ENCODE measurements around the gene ICAM2. TPM values are rescaled to one million over a fixed set of nuclear protein-coding genes. Genes with fewer than 3 reads are reported as not detected.

The ICAM2 gene
- total RNA-seq: 10 to 100 TPM in 1 of 4 donors, 1 to 10 TPM in 2, not detected in 1; 6.4 to 24.3 (median 9.3) TPM

DNA sequence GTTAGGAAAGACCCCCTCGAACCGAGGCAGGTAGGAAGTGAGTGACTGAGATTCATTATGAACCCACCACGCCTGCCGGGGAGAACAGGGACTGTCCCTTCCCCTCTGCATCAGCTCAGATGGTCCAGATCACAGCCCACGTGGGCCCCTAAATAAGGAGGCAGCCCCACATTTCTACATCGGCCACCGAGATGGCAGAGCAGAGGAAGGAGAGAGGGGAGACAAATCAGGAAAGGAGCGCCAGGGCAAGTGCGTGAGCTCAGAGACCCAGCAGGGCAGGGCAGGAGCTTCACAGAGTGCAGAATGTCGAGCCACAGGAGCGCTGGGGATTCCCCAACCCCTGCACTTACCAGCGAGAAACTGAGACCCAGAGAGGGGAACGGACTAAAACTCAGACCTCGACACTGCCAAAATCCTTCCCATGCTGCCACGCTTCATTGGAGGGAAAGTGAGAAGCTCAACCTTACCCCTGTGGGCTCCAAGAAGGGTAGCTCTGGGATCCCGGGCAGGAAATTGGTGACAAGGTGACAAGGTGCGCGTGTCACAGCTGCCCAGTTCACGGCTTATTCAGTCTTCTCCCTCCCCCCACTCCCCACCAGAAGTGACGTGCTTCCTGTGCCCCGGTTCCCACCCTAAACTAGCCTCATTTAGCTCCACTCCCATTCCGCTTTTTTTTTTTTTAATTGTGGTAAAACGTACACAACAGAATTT, at the start of gene ICAM2:
TSS of gene ICAM2 (minus strand) at position 578 of the 711 bp plus-strand sequence. CDS start 13,942 bp downstream, outside the sequence.
- H3K4me1 ChIP-seq: peaks cover 0 to 14% (median 0%) of the 10 kb centered on the region in 4 donors
- no peaks in the 10 kb centered on the region for H3K27me3 ChIP-seq
- no peaks in the 10 kb centered on the region for H3K9me3 ChIP-seq
- DNase-seq: peak; percentile 83
- WGBS, 2 donors (ENCODE audit: low coverage in 1 of 2): 15 to 25% methylated on average over 7 to 23 of the region's 23 CpGs
- peak in 2 of 5 experiments; percentile 24 to 38 for TF ChIP-seq CTCF (IDR thresholded peaks at IDR 0.05)
- no peak for TF ChIP-seq EP300 (IDR thresholded peaks at IDR 0.05; ENCODE audit: low read depth)
- TF ChIP-seq POLR2A (IDR thresholded peaks at IDR 0.05): peak; percentile 66
- TF ChIP-seq POLR2AphosphoS5 (IDR thresholded peaks at IDR 0.05): peak; percentile 68 to 79 (median 77)
- intact Hi-C loops (cut with DNase I; ENCODE audit: low total_unique reads) (loop anchor here (5.0 to 10.0 kb wide), 2 partner anchors 95 to 632 kb away; no protein-coding TSS in a partner anchor), in situ Hi-C loops (cut with MboI; ENCODE audit: low pct_ligation_motif_present in 1 of 4, low pct_unique_long_range_greater_than_20kb in 1 of 4, low sequenced_read_pairs in 3 of 4) (loop anchor here in 3 of 4 donors (10.0 to 25.0 kb wide), 4 partner anchors 95 to 115 kb away; partner anchors contain the start of genes CSHL1 (in 2 of the 3), ERN1 (in 2 of the 3) and GH1 (in 2 of the 3))
- H3K27ac ChIP-seq: peak within 1 kb of the TSS; percentile 74 to 84 (median 78)
- H3K36me3 ChIP-seq: no peaks in the 10 kb centered on the region
- peak within 1 kb of the TSS; percentile 6 to 61 (median 30) for H3K4me3 ChIP-seq

DNA sequence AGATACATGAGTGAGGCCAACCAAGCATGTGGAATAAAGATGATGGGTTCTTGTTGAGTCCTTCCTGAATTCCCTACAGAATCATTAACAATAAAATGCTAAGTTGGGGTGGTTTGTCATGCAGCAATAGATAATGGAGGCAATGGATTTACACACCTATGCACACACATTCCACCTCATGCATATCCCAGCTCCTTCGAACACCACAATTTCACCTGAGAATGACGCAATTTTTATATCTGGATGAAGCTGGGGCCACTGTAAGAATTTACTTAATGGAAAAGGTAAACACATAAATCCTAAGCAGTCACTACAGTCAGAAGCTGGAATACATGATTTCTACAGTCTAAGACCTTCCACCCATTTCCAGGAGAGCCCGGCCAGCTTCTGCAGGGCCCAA, 49.8 kb upstream of the ICAM2 start:
- Histone ChIP-seq H3K27me3 (no peaks in the 10 kb centered on the region), H3K4me3 (no peak overlapping the region), H3K27ac (no peak overlapping the region), H3K36me3 (peaks cover 0 to 49% (median 20%) of the 10 kb centered on the region in 4 donors), H3K9me3 (peaks cover 8 to 12% of the 10 kb centered on the region in 2 donors), H3K4me1 (peaks cover 0 to 8% (median 3%) of the 10 kb centered on the region in 4 donors)
- in situ Hi-C loops (cut with MboI; ENCODE audit: low pct_ligation_motif_present in 1 of 4, low pct_unique_long_range_greater_than_20kb in 1 of 4, low sequenced_read_pairs in 3 of 4) (loop anchor here in 2 of 4 donors (10.0 to 25.0 kb wide), 2 partner anchors 65 to 217 kb away; partner anchors contain the start of gene ERN1 (in 1 of the 2)), intact Hi-C loops (cut with DNase I; ENCODE audit: low total_unique reads) (no loop called here)
- no peak for DNase-seq
- 97 to 100% methylated on average over 1 to 3 of the region's 3 CpGs for WGBS, 2 donors (ENCODE audit: low coverage in 1 of 2)
- TF ChIP-seq POLR2A (IDR thresholded peaks at IDR 0.05) (no peak), CTCF (IDR thresholded peaks at IDR 0.05) (no peak), EP300 (IDR thresholded peaks at IDR 0.05; ENCODE audit: low read depth) (no peak), POLR2AphosphoS5 (IDR thresholded peaks at IDR 0.05) (no peak)

- Histone ChIP-seq H3K27ac (no peak overlapping the region), H3K4me1 (peaks cover 0 to 1% (median under 1%) of the 10 kb centered on the region in 4 donors), H3K36me3 (peaks cover 0 to 47% (median 20%) of the 10 kb centered on the region in 4 donors), H3K4me3 (no peak overlapping the region), H3K27me3 (no peaks in the 10 kb centered on the region), H3K9me3 (peaks cover 8 to 12% of the 10 kb centered on the region in 2 donors)
- intact Hi-C loops (cut with DNase I; ENCODE audit: low total_unique reads): loop anchor here (10.0 kb wide), 1 partner anchor 66 kb away; the partner anchor contains the start of gene ERN1
- in situ Hi-C loops (cut with MboI; ENCODE audit: low pct_ligation_motif_present in 1 of 4, low pct_unique_long_range_greater_than_20kb in 1 of 4, low sequenced_read_pairs in 3 of 4): loop anchor here in 2 of 4 donors (10.0 to 25.0 kb wide), 2 partner anchors 66 to 218 kb away; partner anchors contain the start of gene ERN1 (in 2 of the 2)
- TF ChIP-seq CTCF (IDR thresholded peaks at IDR 0.05): no peak
- 94 to 100% methylated on average over 1 of the region's 1 CpG for WGBS, 2 donors (ENCODE audit: low coverage in 1 of 2)
- no peak for DNase-seq
Measured at GRCh38 chr17:64069143-64069542, 48.7 kb upstream of the ICAM2 start.

DNA sequence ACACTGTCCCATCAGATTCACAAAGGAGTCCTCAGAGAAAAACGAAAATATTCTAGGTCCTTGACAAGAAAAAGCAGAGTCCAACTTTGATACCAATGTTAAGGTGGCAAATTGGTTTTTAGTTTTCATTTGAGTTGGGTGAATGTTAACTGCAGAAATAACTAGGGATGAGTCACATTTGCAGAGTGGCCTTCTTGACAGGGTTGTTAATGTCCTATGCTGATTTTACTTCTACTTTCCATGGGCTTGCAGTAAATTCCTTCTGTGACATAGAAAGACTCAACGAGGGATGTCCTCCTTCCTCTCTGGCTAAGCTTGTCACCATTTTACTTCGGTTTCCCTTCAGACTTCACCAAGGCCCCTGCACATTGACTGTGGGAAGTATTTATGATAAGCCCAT, 47.2 kb upstream of the ICAM2 start:
- intact Hi-C loops (cut with DNase I; ENCODE audit: low total_unique reads): loop anchor here (10.0 kb wide), 1 partner anchor 67 kb away; the partner anchor contains the start of gene ERN1
- no peak for TF ChIP-seq POLR2A (IDR thresholded peaks at IDR 0.05)
- TF ChIP-seq POLR2AphosphoS5 (IDR thresholded peaks at IDR 0.05): no peak
- no peak for TF ChIP-seq CTCF (IDR thresholded peaks at IDR 0.05)
- no peak for TF ChIP-seq EP300 (IDR thresholded peaks at IDR 0.05; ENCODE audit: low read depth)
- Histone ChIP-seq H3K9me3 (peaks cover 8 to 12% of the 10 kb centered on the region in 2 donors), H3K36me3 (peaks cover 0 to 46% (median 20%) of the 10 kb centered on the region in 4 donors), H3K4me3 (no peak overlapping the region), H3K27ac (no peak overlapping the region), H3K27me3 (no peaks in the 10 kb centered on the region), H3K4me1 (peaks cover 0 to 11% (median 6%) of the 10 kb centered on the region in 4 donors)
- WGBS, 2 donors (ENCODE audit: low coverage in 1 of 2): 76 to 81% methylated on average over 3 of the region's 3 CpGs
- in situ Hi-C loops (cut with MboI; ENCODE audit: low pct_ligation_motif_present in 1 of 4, low pct_unique_long_range_greater_than_20kb in 1 of 4, low sequenced_read_pairs in 3 of 4): loop anchor here in 2 of 4 donors (10.0 to 25.0 kb wide), 2 partner anchors 67 to 220 kb away; partner anchors contain the start of gene ERN1 (in 2 of the 2)
- DNase-seq: no peak
